Gastroesophageal sphincter (tissue), 3 donors: ENCODE measurements around the gene AQP10.

Experiments used
- CTCF ChIP-seq, 4 experiments: fragments of 200-600 bp in 2 of 4; fragments of 450-650 bp in 2 of 4; sonication (generic) in 1 of 4; IDR thresholded peaks; one replicate each; pipeline ENCODE4 v1.5.1; 2017 to 2019; ENCODE audit warnings: antibody characterized with exemption in 4 of 4, mild to moderate bottlenecking in 2 of 4, moderate library complexity in 2 of 4
- POLR2AphosphoS5 ChIP-seq: sonication (generic); formaldehyde crosslinking; IDR thresholded peaks from one replicate; pipeline ENCODE4 v1.6.1; 2017; ENCODE audit warnings: antibody characterized with exemption

GRCh38 chr1:154323493-154323892 lies 2.6 kb downstream of the AQP10 start:
- TF ChIP-seq CTCF (IDR thresholded peaks at IDR 0.05) (no peak), POLR2AphosphoS5 (no peak)
